Measurements from ENCODE around the gene RCAN2.

GRCh38 chr6:46263707-46264086, 227.6 kb downstream of the RCAN2 start:
- TF ChIP-seq CTCF (conservative IDR thresholded peaks at IDR 0.05) = no peak
- TF ChIP-seq EZH2 (IDR thresholded peaks at IDR 0.05; ENCODE audit: low read depth) = no peak

All from PC-9 (cell line).